Psoas muscle (tissue), 8 donors: ENCODE results near the gene B4GAT1. TPM values are rescaled to one million over a fixed set of nuclear protein-coding genes. Genes with fewer than 3 reads are reported as not detected.
A peak's percentile ranks its signal among the peaks of the same experiment; 100 is the strongest.

Source experiments
- ATAC-seq, 4 donors: fragments of 200-7000 bp; cut with Tn5 transposase; one replicate each; pipeline ENCODE4 v1.9.1; 2020; ENCODE audit warnings: moderate library complexity in 3 of 4, mild to moderate bottlenecking in 2 of 4
- DNase-seq, 2 donors: peaks; one replicate each; pipeline ENCODE4 v3.0.0-alpha.2; 2020
- H3K27ac ChIP-seq: fragments of 200-600 bp; one replicate; pipeline ENCODE4 v1.8.0; 2022
- H3K27me3 ChIP-seq, 3 donors: fragments of 200-600 bp in 1 of 3; one replicate each; pipeline versions ENCODE4 v1.6.1 to v1.8.0; 2013 to 2022; ENCODE audit warnings: low read length in 2 of 3, mild to moderate bottlenecking in 2 of 3, moderate library complexity in 1 of 3; ENCODE audit not compliant: insufficient read depth in 3 of 3
- H3K36me3 ChIP-seq, 2 donors: fragments of 200-600 bp in 1 of 2; one replicate each; pipeline versions ENCODE4 v1.6.1 to v1.8.0; 2013 to 2022; ENCODE audit warnings: low read depth in 1 of 2, mild to moderate bottlenecking in 1 of 2, moderate library complexity in 1 of 2; ENCODE audit not compliant: insufficient read depth in 1 of 2
- H3K4me1 ChIP-seq: fragments of 200-600 bp; one replicate; pipeline ENCODE4 v1.8.0; 2022
- H3K4me3 ChIP-seq: fragments of 200-600 bp; one replicate; pipeline ENCODE4 v1.8.0; 2022; ENCODE audit warnings: mild to moderate bottlenecking
- H3K9me3 ChIP-seq: fragments of 200-600 bp; one replicate; pipeline ENCODE4 v1.8.0; 2022
- CTCF ChIP-seq: fragments of 200-600 bp; IDR thresholded peaks from one replicate; pipeline ENCODE4 v1.8.0; 2022; ENCODE audit warnings: antibody characterized with exemption
- WGBS, 3 donors: extraction: QIAGEN DNeasy Blood & Tissue Kit; methylation state at CpG; one replicate each; pipeline versions ENCODE4 v1.1.6 to v1.1.7; 2013; 5-methylcytosine and 5-hydroxymethylcytosine counted together
- intact Hi-C, 2 donors: fragments of 100-400 bp; cut with DNase I; formaldehyde crosslinking; loops; one replicate each; pipeline versions ENCODE4 v1.11.0 to v1.14.2; 2022
- polyA plus RNA-seq, 3 donors: library from polyadenylated mRNA; stranded (reverse); fragments of 200-250 nt; gene quantifications; one replicate each; pipeline ENCODE4 v1.2.3, GENCODE V29; 2013
- total RNA-seq, 4 donors: library from RNA; stranded (reverse); fragmentation: NEBNext Ultra II Directional in 2 of 4; extraction: Animal tissue kit (Norgen Biotek cat#: 25700) in 2 of 4; gene quantifications; one replicate each; pipeline versions ENCODE4 v1.2.1 to v1.2.4, GENCODE V29; 2021 to 2023
- donor health status: healthy with polysubstance abuse.
- donor health status: DM: no; HTN: no; CAD: no; lungs with moderate emphysema.
- donor health status: Bipolar disorder and iron deficiency.
- donor health status: healthy.
- donor health status: DM: yes; HTN: yes; CAD: no.
- donor health status: DM: no; HTN: no; CAD: no.
- donor health status: DM: no; HTN: no; CAD: no.
- donor health status: DM: yes; HTN: yes; CAD: no.

Gene B4GAT1
- total and polyA plus RNA-seq, 7 donors = 12.6 to 50.3 (median 19.4) TPM

GRCh38 chr11:66366844-66367477 is 19.5 kb upstream of the B4GAT1 start:
- peak in 1 of 2 donors; percentile 19 for DNase-seq
- no peak for TF ChIP-seq CTCF
- Histone ChIP-seq H3K9me3 (no peaks in the 10 kb centered on the region), H3K4me3 (no peak overlapping the region), H3K27ac (no peak overlapping the region), H3K27me3 (no peaks in the 10 kb centered on the region), H3K36me3 (peaks cover 0 to 64% of the 10 kb centered on the region in 2 donors), H3K4me1 (peaks cover 42% of the 10 kb centered on the region)
- WGBS, 3 donors = 93 to 94% (median 93%) methylated on average over 8 of the region's 8 CpGs
- ATAC-seq = no peak
- intact Hi-C loops = no loop called here

- no peak for TF ChIP-seq CTCF
- no peaks in the 10 kb centered on the region for H3K9me3 ChIP-seq
These were observed 18.5 kb upstream of the B4GAT1 start for GRCh38 chr11:66365711-66366619.

GRCh38 chr11:66365166-66365565 is 17.7 kb upstream of the B4GAT1 start:
- Histone ChIP-seq H3K4me1 (peaks cover 39% of the 10 kb centered on the region), H3K27me3 (no peaks in the 10 kb centered on the region), H3K27ac (peak overlapping the region; percentile 41), H3K36me3 (peaks cover 0 to 73% of the 10 kb centered on the region in 2 donors), H3K4me3 (no peak overlapping the region), H3K9me3 (no peaks in the 10 kb centered on the region)
- intact Hi-C loops = no loop called here
- 90 to 95% (median 95%) methylated on average over 6 of the region's 6 CpGs for WGBS, 3 donors
- ATAC-seq (no peak), DNase-seq (peak in 1 of 2 donors; percentile 48)
- no peak for TF ChIP-seq CTCF

More at GRCh38 chr11:66365711-66366619, 18.5 kb upstream of the B4GAT1 start:
- no peak overlapping the region for H3K4me3 ChIP-seq
- WGBS, 3 donors = 72 to 77% (median 76%) methylated on average over 13 to 14 of the region's 14 CpGs
- DNase-seq = peak in 1 of 2 donors; percentile 51
- no peak for ATAC-seq
- intact Hi-C loops = no loop called here
- peak overlapping the region; percentile 41 for H3K27ac ChIP-seq
- peaks cover 0 to 73% of the 10 kb centered on the region in 2 donors for H3K36me3 ChIP-seq
- H3K27me3 ChIP-seq = no peaks in the 10 kb centered on the region
- peaks cover 42% of the 10 kb centered on the region for H3K4me1 ChIP-seq

GRCh38 chr11:66363805-66364535 is 16.5 kb upstream of the B4GAT1 start:
- DNase-seq (peak; percentile 72 to 87), ATAC-seq (peak; percentile 61 to 68 (median 64))
- no peak overlapping the region for H3K4me3 ChIP-seq
- H3K27me3 ChIP-seq = no peaks in the 10 kb centered on the region
- peak overlapping the region; percentile 23 for H3K27ac ChIP-seq
- peaks cover 0 to 73% of the 10 kb centered on the region in 2 donors for H3K36me3 ChIP-seq
- intact Hi-C loops = no loop called here
- TF ChIP-seq CTCF = peak; percentile 68
- WGBS, 3 donors = 47 to 55% (median 50%) methylated on average over 14 to 15 of the region's 15 CpGs
- H3K9me3 ChIP-seq = no peaks in the 10 kb centered on the region
- peaks cover 27% of the 10 kb centered on the region for H3K4me1 ChIP-seq
